ENCODE measurements around the gene CA10.

Gene CA10

GRCh38 chr17:52041123-52041617 is 117.3 kb downstream of the CA10 start:
- DNase-seq: no peak

GRCh38 chr17:52036416-52036815 is 122.1 kb downstream of the CA10 start:
- no peak for DNase-seq

- DNase-seq: no peak
These were observed 123.1 kb downstream of the CA10 start for GRCh38 chr17:52035336-52035915.

- DNase-seq: no peak
These were observed 126.1 kb downstream of the CA10 start for GRCh38 chr17:52032454-52032853.

GRCh38 chr17:52030052-52030451 is 128.5 kb downstream of the CA10 start:
- no peak for DNase-seq

GRCh38 chr17:52027620-52028295 is 130.8 kb downstream of the CA10 start:
- no peak for DNase-seq

- no peak for DNase-seq
These were observed 131.4 kb downstream of the CA10 start for GRCh38 chr17:52027081-52027480.

- DNase-seq: no peak
These were observed 132.4 kb downstream of the CA10 start for GRCh38 chr17:52026075-52026474.

GRCh38 chr17:52025236-52025635 is 133.3 kb downstream of the CA10 start:
- DNase-seq: no peak

- DNase-seq: no peak
These were observed 134.1 kb downstream of the CA10 start for GRCh38 chr17:52024300-52024870.

- DNase-seq: no peak
These were observed 147.4 kb downstream of the CA10 start for GRCh38 chr17:52011064-52011463.

GRCh38 chr17:51999654-52000053 is 158.9 kb downstream of the CA10 start:
- DNase-seq: no peak

GRCh38 chr17:51997723-51998122 is 160.8 kb downstream of the CA10 start:
- DNase-seq: no peak

- DNase-seq: no peak
These were observed 162.6 kb downstream of the CA10 start for GRCh38 chr17:51995797-51996403.

- DNase-seq: no peak
These were observed 165.6 kb downstream of the CA10 start for GRCh38 chr17:51992864-51993416.

- no peak for DNase-seq
These were observed 187.4 kb downstream of the CA10 start for GRCh38 chr17:51971121-51971520.

GRCh38 chr17:51961689-51962088 is 196.8 kb downstream of the CA10 start:
- no peak for DNase-seq

GRCh38 chr17:51957786-51958185 is 200.7 kb downstream of the CA10 start:
- no peak for DNase-seq

GRCh38 chr17:51955245-51955644 is 203.3 kb downstream of the CA10 start:
- no peak for DNase-seq

GRCh38 chr17:51954232-51954765 is 204.2 kb downstream of the CA10 start:
- no peak for DNase-seq

- DNase-seq: no peak
These were observed 206.8 kb downstream of the CA10 start for GRCh38 chr17:51951741-51952140.

GRCh38 chr17:51948128-51948527 is 210.4 kb downstream of the CA10 start:
- DNase-seq: no peak

- no peak for DNase-seq
These were observed 211.3 kb downstream of the CA10 start for GRCh38 chr17:51947160-51947735.

Measured in hematopoietic multipotent progenitor cell treated with erythropoietin and hydrocortisone succinate and interleukin-3 and kit ligand, for 6 days (in vitro differentiated cells).